ENCODE results near the gene TCN1. TPM values are rescaled to one million over a fixed set of nuclear protein-coding genes. Genes with fewer than 3 reads are reported as not detected.

Gene TCN1
- total and polyA plus RNA-seq, 9 of the 15 experiments (the other 6 are each of a cell fraction or from before 2014, with no cell fraction given) = 0.63 to 25.9 (median 8.0) TPM

DNA sequence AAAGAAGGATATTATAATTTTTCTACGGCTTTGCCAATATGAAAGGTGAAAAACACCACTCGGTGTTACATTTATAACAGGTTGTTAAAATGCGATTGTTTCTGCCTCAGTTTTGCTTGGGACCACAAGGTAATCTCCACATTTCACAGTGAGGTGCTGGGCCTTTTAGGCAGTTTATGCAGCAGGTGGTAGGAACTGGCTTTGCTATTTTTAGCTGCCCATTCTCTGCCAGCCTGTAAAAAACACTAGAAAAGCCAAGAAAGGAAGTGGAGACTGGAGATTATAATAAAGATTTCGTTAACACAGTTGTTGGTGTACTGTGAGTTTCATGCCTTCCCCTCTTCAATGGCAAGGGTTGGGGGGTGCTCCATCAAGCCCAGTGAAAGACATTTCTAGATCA is 47.7 kb downstream of the TCN1 start:
- H4K20me1 ChIP-seq (replicated peaks; ENCODE audit: control insufficient read depth, insufficient read depth, low read length) = no peaks in the 10 kb centered on the region
- H3K27me3 ChIP-seq (ENCODE audit: control insufficient read depth in 2 of 2, insufficient read depth in 2 of 2, low read length in 2 of 2) = no peaks in the 10 kb centered on the region
- in situ Hi-C loops (cut with MboI) (no loop called here), intact Hi-C loops (cut with micrococcal nuclease) (loop anchor here (10.0 kb wide), 1 partner anchor 516 kb away; no protein-coding TSS in a partner anchor)
- no peaks in the 10 kb centered on the region for H3K9me1 ChIP-seq (ENCODE audit: control insufficient read depth, insufficient read depth, low read length)
- H3K9ac ChIP-seq (ENCODE audit: insufficient read depth in 1 of 2, low read depth in 2 of 2, low read length in 2 of 2) = no peak overlapping the region
- POLR2A ChIA-PET = no interaction called here
- no peak for DNase-seq (ENCODE audit: extremely low read depth in 1 of 4, low spot score in 3 of 4)
- H3K27ac ChIP-seq (ENCODE audit: extremely low read depth, low read depth, low read length) = no peak overlapping the region
- FAIRE-seq = no peak
- BruUV-seq (replicated peaks) = no TSS peak
- peaks cover 0 to 24% of the 10 kb centered on the region in 2 experiments; a peak in 2 of 5 replicates for H3K4me1 ChIP-seq (replicated peaks in 1 of 2; ENCODE audit: control insufficient read depth in 2 of 2, insufficient read depth in 2 of 2, low read length in 2 of 2)
- no peak overlapping the region for H2AFZ ChIP-seq (ENCODE audit: low read depth, low read length)
- H3K4me3 ChIP-seq = no peak overlapping the region
- H3K4me2 ChIP-seq (ENCODE audit: insufficient read depth, low read length) = no peak overlapping the region
- no peaks in the 10 kb centered on the region for H3K36me3 ChIP-seq (ENCODE audit: control insufficient read depth, insufficient read depth, low read length)
- TF ChIP-seq MTA1 (IDR thresholded peaks at IDR 0.05; ENCODE audit: borderline replicate concordance) = no peak
- no peak for TF ChIP-seq SLC30A9 (CRISPR knock-in tag; IDR thresholded peaks at IDR 0.05)
- TF ChIP-seq PTBP1 (IDR thresholded peaks at IDR 0.05; ENCODE audit: low read depth, low read length) = no peak
- TF ChIP-seq HMG20A (CRISPR knock-in tag; conservative IDR thresholded peaks at IDR 0.05) = no peak
- no peak for TF ChIP-seq CBX8 (IDR thresholded peaks at IDR 0.05; ENCODE audit: borderline replicate concordance, extremely low read depth, low read depth, low read length, poor library complexity, severe bottlenecking)
- no peak for TF ChIP-seq CXXC5 (CRISPR knock-in tag; IDR thresholded peaks at IDR 0.05)
- TF ChIP-seq ASH1L (IDR thresholded peaks at IDR 0.05; ENCODE audit: borderline replicate concordance, low read depth, partially characterized antibody) = no peak
- no peak for TF ChIP-seq CHD2 (IDR thresholded peaks at IDR 0.05; ENCODE audit: low read depth, low read length)
- no peak for TF ChIP-seq BMI1 (IDR thresholded peaks at IDR 0.05; ENCODE audit: low read length)
- no peak for TF ChIP-seq FOXJ3 (CRISPR knock-in tag; IDR thresholded peaks at IDR 0.05)
- TF ChIP-seq KLF1 (tag; IDR thresholded peaks at IDR 0.05) = no peak
- TF ChIP-seq MAFK (IDR thresholded peaks at IDR 0.05; ENCODE audit: low read length) = no peak
- TF ChIP-seq MTF1 (CRISPR knock-in tag; IDR thresholded peaks at IDR 0.05; ENCODE audit: borderline replicate concordance) = no peak
- TF ChIP-seq POLR2G (IDR thresholded peaks at IDR 0.05; ENCODE audit: low read depth, low read length) = no peak
- no peak for TF ChIP-seq GABPA (tag; conservative IDR thresholded peaks at IDR 0.05; ENCODE audit: low read depth)
- no peak for ATAC-seq
- CTCF ChIA-PET (ENCODE audit: low intra/inter-chr PET ratio) = no interaction called here
- no peaks in the 10 kb centered on the region for H3K79me2 ChIP-seq (ENCODE audit: control insufficient read depth, insufficient read depth, low read length)
- no peaks in the 10 kb centered on the region for H3K9me3 ChIP-seq (replicated peaks; ENCODE audit: control insufficient read depth, insufficient read depth, low read depth, low read length)
- WGBS (ENCODE audit: insufficient coverage, low coverage, missing lambda C conversion rate) = 77% methylated on average over 4 of the region's 4 CpGs

All from K562 (cell line).